GM19324 (cell line): ENCODE measurements around the gene PDS5B.
"Not testable (repeated sequence)": the region's sequence is repeated elsewhere in the genome, so short reads cannot be mapped to it uniquely, and the experiment has no call there.

Experiments
- ATAC-seq: cut with Tn5 transposase; IDR thresholded peaks from one replicate; pipeline ENCODE4 v1.9.1; 2021; ENCODE audit warnings: mild to moderate bottlenecking, moderate library complexity; ENCODE audit not compliant: unreplicated experiment, low FRiP score

PDS5B gene

DNA sequence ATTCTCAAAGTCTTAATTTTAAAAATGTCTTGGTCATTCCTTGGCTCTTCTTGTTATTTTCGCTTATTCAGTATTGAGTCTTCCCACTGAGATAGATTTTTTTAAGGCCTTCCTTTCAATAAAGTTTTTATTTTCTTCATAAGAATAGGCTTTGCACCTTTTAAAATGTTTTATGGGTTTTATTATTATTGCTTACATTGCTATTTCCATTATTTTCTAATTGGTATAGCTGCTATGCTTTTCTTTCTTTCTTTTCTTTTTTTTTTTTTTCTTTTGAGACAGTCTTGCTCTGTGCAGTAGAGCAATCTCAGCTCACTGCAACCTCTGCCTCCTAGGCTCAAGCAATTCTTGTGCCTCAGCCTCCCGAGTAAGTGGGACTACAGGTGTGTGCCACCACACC lies 195.7 kb downstream of the PDS5B start:
- ATAC-seq: no peak

DNA sequence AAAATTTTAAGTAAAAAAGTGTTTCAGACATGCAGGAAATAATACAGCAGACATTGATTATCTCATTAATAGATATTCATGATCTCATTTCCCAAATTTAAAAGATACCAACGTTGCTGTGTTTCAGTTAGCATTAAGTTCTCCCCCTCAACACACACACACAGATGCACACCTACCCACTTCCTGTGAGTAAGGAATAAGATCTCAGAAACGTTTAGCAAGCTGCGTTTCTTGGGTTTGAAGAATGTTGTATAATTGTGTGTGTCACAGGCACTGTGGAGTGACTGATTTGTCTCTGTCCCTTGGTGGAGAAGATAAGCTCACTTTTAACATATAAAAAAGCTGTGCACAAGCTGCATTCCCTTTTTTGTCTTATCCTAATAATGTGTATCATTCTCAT lies 196.8 kb downstream of the PDS5B start:
- no peak for ATAC-seq

DNA sequence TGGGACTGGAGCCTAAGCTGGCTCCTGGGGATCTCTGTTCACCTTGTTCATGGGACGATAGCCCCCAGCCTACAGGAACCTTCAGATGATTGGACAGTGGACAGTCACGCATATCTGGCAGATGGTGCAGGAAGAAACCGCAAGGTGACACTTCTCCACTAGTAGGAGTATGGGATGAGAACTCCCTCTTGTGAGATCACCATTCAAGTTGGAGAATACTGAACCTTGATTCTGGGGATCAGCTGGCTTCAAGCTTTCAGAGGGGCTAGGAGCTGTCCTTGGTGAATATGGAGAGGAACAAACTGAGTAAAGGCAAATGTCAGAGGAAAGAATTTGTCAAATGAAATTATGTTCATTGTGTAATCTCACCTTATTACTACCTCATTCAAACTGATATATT lies 204.5 kb downstream of the PDS5B start:
- no peak for ATAC-seq

DNA sequence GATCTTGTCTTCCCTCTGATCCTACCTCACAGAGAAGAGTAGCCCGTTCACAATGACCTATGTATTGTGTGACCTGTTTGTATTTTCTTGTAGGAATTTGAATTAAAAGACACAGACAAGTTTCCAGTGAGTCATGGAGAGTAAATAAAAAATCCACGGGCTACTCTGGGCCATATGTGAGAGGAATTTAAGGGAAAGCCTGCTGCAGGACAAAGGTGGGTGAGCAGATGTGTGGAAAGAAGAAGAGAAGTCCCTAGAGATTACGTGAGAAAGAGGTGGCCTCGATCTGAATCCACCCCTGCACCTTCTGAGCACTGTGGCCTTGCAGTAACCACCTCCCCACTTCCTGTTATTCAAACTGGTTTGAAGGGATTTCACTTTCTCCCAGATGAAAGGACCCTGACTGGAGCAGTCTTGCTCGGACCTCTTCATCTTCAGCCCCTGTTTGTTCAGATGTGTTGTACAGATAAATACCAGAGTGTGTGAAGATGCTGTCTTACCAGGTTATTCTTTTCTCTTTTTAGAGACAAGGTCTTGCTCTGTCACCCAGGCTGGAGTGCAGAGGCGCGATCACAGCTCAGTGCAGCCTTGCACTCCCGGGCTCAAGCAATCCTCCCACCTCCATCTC lies 205.4 kb downstream of the PDS5B start:
- no peak for ATAC-seq

DNA sequence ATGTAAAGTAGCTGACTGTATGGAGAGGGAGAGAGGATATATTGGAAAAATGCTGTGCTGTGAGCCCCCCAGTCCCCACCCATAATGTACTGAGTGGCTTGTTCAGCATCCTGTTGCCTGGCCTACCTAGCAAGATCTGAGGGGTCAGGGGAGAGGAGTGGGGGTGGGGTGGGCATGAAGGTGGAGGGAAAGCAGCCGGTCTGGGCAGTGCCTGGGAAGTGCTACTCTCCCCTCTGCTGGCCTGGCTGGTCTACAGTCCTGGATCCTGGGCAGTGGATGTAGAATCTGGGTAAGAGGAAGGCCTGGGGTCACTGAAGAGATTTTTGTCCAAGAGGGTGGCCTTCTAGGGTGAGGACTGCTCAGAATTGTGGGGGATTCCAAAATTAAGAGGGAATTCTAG lies 210.5 kb downstream of the PDS5B start:
- no peak for ATAC-seq

DNA sequence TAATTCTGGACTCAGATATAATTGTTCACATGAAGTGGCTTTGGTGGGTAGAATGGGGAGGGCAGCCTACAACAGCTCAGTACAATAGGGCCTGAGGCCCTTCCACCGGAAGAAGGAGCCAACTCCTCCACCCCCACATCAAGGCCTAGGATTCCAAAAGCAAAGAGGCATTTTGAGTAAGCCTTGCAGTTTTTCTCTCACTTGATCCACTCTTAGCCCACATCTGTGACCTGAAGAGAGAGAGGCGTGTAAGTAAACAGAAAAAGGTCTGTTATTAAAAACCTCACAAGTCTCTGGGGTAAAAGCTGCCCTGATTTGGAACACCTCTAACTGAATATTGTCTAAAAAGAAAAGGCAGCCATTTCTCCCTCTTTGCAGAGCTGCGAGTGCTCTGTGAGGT lies 215.9 kb downstream of the PDS5B start:
- ATAC-seq: no peak

DNA sequence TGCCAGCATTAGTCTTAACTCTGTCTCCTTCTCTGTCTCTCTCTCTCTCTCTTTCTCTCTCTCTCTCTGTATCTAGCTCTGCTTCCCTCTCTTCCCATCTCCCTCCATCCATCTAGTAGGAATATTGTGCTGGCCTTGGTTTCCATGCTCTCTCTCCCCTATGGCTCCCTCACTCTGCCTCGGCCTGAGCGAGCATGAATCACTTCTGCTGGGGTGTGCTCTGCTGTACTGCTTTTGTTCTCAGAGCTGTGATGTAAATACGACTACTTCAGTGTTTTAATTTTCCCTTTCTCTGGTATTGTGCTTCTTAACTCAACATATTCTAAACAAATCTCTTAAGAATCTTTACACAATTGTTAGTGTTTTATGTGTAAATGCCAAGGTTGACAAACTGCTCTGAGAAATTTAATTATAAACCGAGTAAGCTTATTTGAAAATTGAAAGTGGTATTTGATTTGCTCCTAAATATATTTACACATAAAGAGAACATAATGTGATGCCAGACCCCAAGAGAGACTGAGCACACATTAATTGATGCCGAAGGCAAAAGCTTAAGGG lies 218.5 kb downstream of the PDS5B start:
- no peak for ATAC-seq

DNA sequence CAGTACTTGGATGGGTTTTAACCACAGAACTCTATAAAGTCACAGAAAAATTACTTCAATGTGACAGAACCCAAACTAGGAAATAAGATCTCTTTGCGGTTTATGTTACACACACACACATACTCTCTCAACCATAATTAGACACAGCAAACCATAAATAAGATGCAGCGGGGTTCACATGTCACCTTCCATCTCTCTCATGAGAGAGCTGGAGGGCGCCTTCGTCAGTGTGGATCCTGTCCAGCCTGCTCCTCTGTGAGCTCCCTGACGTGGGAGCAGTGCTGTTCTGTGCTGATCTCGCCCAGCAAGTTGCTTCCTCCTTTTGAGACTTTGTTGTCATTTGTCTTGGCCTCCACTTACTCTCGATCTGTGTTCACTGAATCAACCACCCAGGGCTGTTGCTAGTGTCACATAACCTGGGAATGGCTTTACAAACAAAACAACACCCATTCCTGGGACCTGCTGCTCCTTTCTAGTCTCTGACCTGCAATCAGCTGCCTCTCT lies 225.1 kb downstream of the PDS5B start:
- ATAC-seq: peak; percentile 57

DNA sequence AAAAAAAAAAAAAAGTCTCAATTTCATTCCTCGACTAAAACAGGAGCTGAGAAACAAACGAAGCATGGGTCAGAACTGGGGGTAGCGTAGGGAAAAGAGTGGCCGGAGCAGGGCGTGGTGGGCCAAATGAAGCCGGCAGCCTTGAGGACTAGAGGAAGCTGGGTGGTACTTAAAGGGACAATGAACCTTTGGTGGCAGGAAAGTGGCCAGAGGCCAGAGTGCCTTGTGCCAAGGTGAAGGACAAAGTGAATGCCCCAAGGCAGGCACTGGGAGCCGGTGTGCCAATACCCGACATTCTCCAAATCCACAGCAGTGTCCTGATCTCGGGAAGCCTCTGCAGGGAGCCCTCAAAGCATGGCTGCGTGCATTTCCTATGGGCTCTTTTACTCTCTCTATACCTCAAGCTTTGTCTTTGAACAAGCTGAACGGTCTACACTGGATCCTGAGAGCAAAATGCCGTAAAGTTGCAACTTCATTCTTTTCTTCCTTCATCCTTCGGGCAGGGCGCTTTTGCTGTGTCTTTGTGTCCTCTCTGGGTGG lies 235.0 kb downstream of the PDS5B start:
- ATAC-seq: no peak

DNA sequence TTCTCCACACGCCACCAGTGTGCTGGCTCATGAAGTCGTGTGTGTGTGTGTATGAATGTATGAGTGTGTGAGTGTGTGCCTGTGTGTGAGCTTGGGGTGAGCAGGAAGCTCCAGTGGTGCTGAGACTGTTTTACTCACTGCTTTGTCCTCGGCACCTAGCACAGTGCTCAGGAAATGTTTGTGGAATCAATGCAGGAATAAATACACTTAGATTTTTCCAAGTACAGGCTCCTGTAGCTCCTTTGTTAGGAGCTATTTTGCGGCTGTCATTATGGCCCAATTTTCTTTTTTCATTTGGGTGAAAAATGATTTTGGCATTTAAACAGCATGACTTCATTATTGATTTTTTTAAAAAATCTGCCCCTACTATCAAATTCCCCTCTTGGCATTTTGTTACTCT lies 236.5 kb downstream of the PDS5B start:
- ATAC-seq: no peak

DNA sequence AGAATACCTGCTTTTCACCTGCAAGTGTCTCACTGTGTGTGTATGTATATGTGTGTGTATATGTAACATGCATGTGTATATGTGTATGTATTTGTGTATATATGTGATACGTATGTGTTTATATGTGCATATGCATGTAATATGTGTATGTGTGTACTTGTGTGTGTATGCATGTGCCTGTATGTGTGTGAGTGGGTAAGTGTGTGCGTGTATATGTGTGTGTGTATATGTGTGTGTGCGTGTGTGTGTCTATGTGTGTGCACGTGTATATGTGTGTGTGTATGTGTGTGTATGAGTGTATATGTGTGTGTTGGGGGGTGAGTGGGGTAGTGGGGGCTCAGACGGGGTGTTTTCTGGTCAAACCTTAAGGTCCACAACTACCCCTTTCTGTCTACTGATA lies 237.3 kb downstream of the PDS5B start:
- ATAC-seq: no peak

DNA sequence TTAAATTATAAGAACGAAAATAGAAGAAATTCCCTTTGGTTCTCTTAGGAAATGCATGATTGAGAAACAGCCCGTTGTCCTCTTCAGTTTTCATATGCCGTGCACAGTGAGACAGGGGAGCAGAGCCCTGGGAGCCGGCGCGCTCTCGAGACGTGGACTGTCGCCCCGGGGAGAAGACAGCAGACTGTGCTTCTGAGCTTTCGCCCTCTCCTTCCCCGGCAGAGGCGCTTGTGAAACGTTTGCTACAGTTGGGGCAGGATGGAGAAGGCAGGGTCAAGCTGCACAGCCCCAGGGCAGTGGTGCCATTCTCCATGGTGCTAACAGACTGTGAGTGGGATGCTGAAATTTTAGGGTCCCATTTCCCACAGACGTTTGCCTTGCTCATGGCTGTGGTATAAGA lies 237.8 kb downstream of the PDS5B start:
- no peak for ATAC-seq

DNA sequence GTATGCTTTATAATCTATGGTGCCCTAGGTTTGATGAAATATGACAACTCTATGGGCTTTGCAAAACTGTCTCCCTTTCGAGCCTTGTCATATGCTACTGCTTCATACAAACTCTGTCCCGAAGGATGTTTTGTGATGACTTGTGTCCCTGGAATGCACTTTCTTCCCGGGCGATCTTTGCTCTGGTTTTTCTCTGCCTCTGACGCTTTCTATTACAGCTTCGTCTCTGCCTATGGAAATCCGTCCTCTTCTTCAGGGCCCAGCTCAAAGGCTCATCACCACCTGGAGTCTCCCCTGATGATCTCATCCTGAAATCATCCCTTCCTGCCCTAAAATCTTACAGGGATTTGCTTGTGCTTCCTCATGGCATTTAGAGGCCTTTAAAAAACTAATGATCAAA lies 238.4 kb downstream of the PDS5B start:
- ATAC-seq: no peak

DNA sequence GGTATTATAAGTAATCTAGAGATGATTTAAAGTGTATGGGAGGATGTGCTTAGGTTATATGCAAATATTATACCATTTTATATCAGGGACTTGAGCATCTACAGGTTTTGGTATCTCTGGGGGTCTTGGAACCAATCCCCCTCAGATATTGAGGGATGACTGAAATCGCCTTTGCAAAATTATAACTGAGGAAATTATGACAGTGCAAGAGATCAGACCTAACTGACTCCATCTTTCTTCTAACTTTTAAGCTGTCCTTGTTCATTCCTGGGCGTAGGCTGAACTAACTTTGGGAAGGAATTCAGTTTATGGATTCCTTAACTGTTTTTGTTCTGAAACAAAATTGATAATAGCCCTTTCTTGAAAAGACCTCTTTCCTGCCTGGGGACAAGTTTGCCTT lies 239.2 kb downstream of the PDS5B start:
- no peak for ATAC-seq

DNA sequence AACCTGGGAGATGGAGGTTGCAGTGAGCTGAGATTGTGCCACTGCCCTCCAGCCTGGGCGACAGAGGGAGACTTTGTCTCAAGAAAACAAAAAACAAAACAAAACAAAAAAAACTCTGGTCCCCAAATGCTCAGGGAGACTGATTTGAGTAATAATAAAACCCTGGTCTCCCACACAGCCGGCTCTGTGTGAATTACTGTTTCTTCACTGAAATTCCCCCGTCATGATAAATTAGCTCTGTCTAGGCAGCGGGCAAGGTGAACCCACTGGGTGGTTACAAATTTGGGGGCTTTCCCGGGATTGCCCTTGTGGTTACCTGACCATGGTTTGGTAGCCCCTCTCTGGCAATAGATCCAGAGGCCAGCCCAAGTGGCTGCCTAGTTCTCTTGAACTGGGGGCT lies 240.1 kb downstream of the PDS5B start:
- ATAC-seq: not testable (repeated sequence)
